Hepatocyte (in vitro differentiated cells): ENCODE measurements around the gene RASD2.

Source experiments
- EZH2 ChIP-seq: fragments of 200-600 bp; sonication (generic); IDR thresholded peaks from 2 replicates; pipeline ENCODE4 v1.6.1; 2016; ENCODE audit warnings: antibody characterized with exemption, mild to moderate bottlenecking, borderline replicate concordance
- EZH2phosphoT487 ChIP-seq: fragments of 200-600 bp; sonication (generic); IDR thresholded peaks from one replicate; pipeline ENCODE4 v1.6.1; 2018; ENCODE audit warnings: antibody characterized with exemption, mild to moderate bottlenecking, low read depth, moderate library complexity; ENCODE audit not compliant: unreplicated experiment, severe bottlenecking
- TF ChIP-seq, protein P1 (sequence below): fragments of 200-600 bp; sonication (generic); IDR thresholded peaks from 2 replicates; pipeline ENCODE4 v1.5.1; 2016; ENCODE audit warnings: antibody characterized with exemption, mild to moderate bottlenecking; ENCODE audit not compliant: poor library complexity

DNA sequence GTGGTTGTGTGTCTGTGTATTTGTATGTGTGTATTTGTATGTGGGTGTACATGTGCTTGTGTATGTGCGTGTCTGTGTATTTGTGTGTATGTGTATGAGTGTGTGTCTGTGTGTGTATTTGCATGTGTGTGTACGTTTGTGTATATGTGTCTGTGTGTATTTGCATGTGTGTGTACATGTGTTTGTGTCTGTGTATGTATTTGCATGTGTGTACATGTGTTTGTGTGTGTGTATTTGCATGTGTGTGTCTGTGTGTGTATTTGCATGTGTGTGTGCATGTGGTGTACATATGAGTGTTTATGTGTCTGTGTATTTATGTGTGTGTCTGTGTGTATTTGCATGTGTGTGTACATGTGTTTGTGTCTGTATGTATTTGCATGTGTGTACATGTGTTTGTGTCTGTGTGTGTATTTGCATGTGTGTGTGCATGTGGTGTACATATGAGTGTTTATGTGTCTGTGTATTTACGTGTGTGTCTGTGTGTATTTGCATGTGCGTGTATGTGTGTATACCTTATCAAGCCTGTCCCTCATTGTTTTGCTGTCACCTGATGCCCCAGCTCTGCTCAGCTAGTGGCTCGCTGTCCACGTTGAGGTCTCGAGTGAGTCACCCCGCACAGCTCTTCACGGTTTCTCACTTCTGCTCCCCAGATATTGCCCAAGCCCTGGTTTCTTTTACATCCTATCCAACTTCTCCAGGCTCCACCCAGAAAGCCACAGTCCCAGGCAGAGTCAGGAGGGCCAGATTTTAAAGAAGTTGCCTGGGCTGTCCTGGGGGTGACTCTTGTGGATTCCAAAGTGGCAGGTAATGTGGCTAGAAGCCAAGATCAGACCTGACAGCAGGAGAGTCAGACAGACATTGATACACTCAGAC lies 61.3 kb downstream of the RASD2 start:
- TF ChIP-seq EZH2phosphoT487 (no peak), EZH2 (no peak)
- TF ChIP-seq, protein P1, sequence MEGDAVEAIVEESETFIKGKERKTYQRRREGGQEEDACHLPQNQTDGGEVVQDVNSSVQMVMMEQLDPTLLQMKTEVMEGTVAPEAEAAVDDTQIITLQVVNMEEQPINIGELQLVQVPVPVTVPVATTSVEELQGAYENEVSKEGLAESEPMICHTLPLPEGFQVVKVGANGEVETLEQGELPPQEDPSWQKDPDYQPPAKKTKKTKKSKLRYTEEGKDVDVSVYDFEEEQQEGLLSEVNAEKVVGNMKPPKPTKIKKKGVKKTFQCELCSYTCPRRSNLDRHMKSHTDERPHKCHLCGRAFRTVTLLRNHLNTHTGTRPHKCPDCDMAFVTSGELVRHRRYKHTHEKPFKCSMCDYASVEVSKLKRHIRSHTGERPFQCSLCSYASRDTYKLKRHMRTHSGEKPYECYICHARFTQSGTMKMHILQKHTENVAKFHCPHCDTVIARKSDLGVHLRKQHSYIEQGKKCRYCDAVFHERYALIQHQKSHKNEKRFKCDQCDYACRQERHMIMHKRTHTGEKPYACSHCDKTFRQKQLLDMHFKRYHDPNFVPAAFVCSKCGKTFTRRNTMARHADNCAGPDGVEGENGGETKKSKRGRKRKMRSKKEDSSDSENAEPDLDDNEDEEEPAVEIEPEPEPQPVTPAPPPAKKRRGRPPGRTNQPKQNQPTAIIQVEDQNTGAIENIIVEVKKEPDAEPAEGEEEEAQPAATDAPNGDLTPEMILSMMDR, result no peak
